Right lobe of liver (tissue), 6 donors: ENCODE data around the gene ANKRD55. TPM values are rescaled to one million over a fixed set of nuclear protein-coding genes. Genes with fewer than 3 reads are reported as not detected.
"Not testable (repeated sequence)": the region's sequence is repeated elsewhere in the genome, so short reads cannot be mapped to it uniquely, and the experiment has no call there.

Source experiments
- ATAC-seq, 4 donors: fragments of 200-7000 bp; cut with Tn5 transposase; one replicate each; pipeline ENCODE4 v1.9.1; 2020; ENCODE audit warnings: mild to moderate bottlenecking in 4 of 4, moderate library complexity in 4 of 4
- DNase-seq, 3 donors: peaks; one replicate each; pipeline ENCODE4 v3.0.0-alpha.2; 2020
- H3K27ac ChIP-seq, 3 donors: fragments of 200-600 bp; one replicate each; pipeline ENCODE4 v1.8.0; 2022
- H3K27me3 ChIP-seq, 2 donors: fragments of 200-600 bp; one replicate each; pipeline ENCODE4 v1.8.0; 2022
- H3K36me3 ChIP-seq, 4 donors: fragments of 200-600 bp; sonication (generic) in 1 of 4; one replicate each; pipeline versions ENCODE4 v1.5.1 to v1.8.0; 2017 to 2022; ENCODE audit warnings: control low read depth in 1 of 4
- H3K4me1 ChIP-seq, 4 donors: fragments of 200-600 bp; sonication (generic) in 1 of 4; one replicate each; pipeline versions ENCODE4 v1.5.1 to v1.8.0; 2017 to 2022; ENCODE audit warnings: control low read depth in 1 of 4
- H3K4me3 ChIP-seq, 3 donors: fragments of 200-600 bp; one replicate each; pipeline ENCODE4 v1.8.0; 2022
- H3K9me3 ChIP-seq, 4 donors: fragments of 200-600 bp; sonication (generic) in 1 of 4; one replicate each; pipeline versions ENCODE4 v1.5.1 to v1.8.0; 2017 to 2022; ENCODE audit warnings: control low read depth in 1 of 4
- CTCF ChIP-seq, 4 donors: fragments of 200-600 bp in 3 of 4; fragments of 450-650 bp in 1 of 4; IDR thresholded peaks; one replicate each; pipeline versions ENCODE4 v1.5.1 to v1.8.0; 2016 to 2022; ENCODE audit warnings: antibody characterized with exemption in 4 of 4, mild to moderate bottlenecking in 2 of 4
- POLR2A ChIP-seq: fragments of 450-650 bp; IDR thresholded peaks from one replicate; pipeline ENCODE4 v1.6.1; 2017; ENCODE audit warnings: antibody characterized with exemption, mild to moderate bottlenecking
- WGBS: methylation state at CpG from one replicate; pipeline ENCODE4 v1.1.6; 2018; ENCODE audit warnings: low coverage, low lambda C conversion rate; ENCODE audit not compliant: insufficient coverage; ENCODE audit errors: missing lambda C conversion rate; 5-methylcytosine and 5-hydroxymethylcytosine counted together
- intact Hi-C, 2 donors: fragments of 100-400 bp; cut with DNase I; formaldehyde crosslinking; loops; one replicate each; pipeline versions ENCODE4 v1.11.2 to v1.14.1; 2022
- total RNA-seq, 6 experiments: library from RNA; depleted of rRNA in 2 of 6; stranded (reverse); fragments of >200 nt in 2 of 6; fragmentation: NEBNext Ultra II Directional in 3 of 6; extraction: Animal tissue kit (Norgen Biotek cat#: 25700) in 3 of 6; gene quantifications; one replicate each; pipeline versions ENCODE4 v1.1.0 to v1.2.4, GENCODE V29; 2016 to 2023
- donor health status: DM: no; HTN: yes; CAD: no.
- donor health status: DM: no; HTN: no; CAD: no.
- donor health status: DM: no; HTN: no; CAD: no.
- donor health status: DM: no; HTN: yes; CAD: no.
- donor health status: DM: no; HTN: yes; CAD: no.

The ANKRD55 gene
- total RNA-seq, 6 experiments from 2014 or later = 0.68 to 2.2 (median 1.2) TPM

GRCh38 chr5:56272765-56273164, 39.6 kb upstream of the ANKRD55 start:
- intact Hi-C loops = loop anchor here in 1 of 2 donors (10.0 kb wide), 1 partner anchor 562 kb away; no protein-coding TSS in a partner anchor
- DNase-seq = no peak
- TF ChIP-seq CTCF (IDR thresholded peaks at IDR 0.05) (no peak), POLR2A (no peak)
- ATAC-seq = no peak
- H3K27ac ChIP-seq = no peak overlapping the region
- no peak overlapping the region for H3K4me3 ChIP-seq
- 32% methylated on average over 2 of the region's 2 CpGs for WGBS
- no peaks in the 10 kb centered on the region for H3K36me3 ChIP-seq
- H3K4me1 ChIP-seq = no peaks in the 10 kb centered on the region
- H3K27me3 ChIP-seq = no peaks in the 10 kb centered on the region
- H3K9me3 ChIP-seq = no peaks in the 10 kb centered on the region

GRCh38 chr5:56270568-56271392, 37.6 kb upstream of the ANKRD55 start:
- no peaks in the 10 kb centered on the region for H3K4me1 ChIP-seq
- intact Hi-C loops = loop anchor here in 1 of 2 donors (10.0 kb wide), 1 partner anchor 564 kb away; no protein-coding TSS in a partner anchor
- peak; percentile 79 to 82 (median 80) for DNase-seq
- no peaks in the 10 kb centered on the region for H3K27me3 ChIP-seq
- no peak overlapping the region for H3K27ac ChIP-seq
- ATAC-seq = peak; percentile 99 to 100 (median 100)
- no peak overlapping the region for H3K4me3 ChIP-seq
- H3K9me3 ChIP-seq = no peaks in the 10 kb centered on the region
- H3K36me3 ChIP-seq = no peaks in the 10 kb centered on the region
- no peak for TF ChIP-seq POLR2A
- TF ChIP-seq CTCF (IDR thresholded peaks at IDR 0.05) = peak; percentile 97 to 99 (median 98)
- WGBS = 48% methylated on average over 4 of the region's 6 CpGs

- DNase-seq (no peak), ATAC-seq (no peak)
- Histone ChIP-seq H3K36me3 (no peaks in the 10 kb centered on the region), H3K27ac (no peak overlapping the region), H3K27me3 (no peaks in the 10 kb centered on the region), H3K9me3 (no peaks in the 10 kb centered on the region), H3K4me3 (no peak overlapping the region), H3K4me1 (no peaks in the 10 kb centered on the region)
- 69% methylated on average over 6 of the region's 6 CpGs for WGBS
- intact Hi-C loops = loop anchor here in 1 of 2 donors (10.0 kb wide), 1 partner anchor 565 kb away; no protein-coding TSS in a partner anchor
- TF ChIP-seq CTCF (IDR thresholded peaks at IDR 0.05) (no peak), POLR2A (no peak)
Measured at GRCh38 chr5:56270058-56270457, 36.9 kb upstream of the ANKRD55 start.

GRCh38 chr5:56269216-56269927, 36.2 kb upstream of the ANKRD55 start:
- no peak overlapping the region for H3K27ac ChIP-seq
- intact Hi-C loops = loop anchor here in 1 of 2 donors (10.0 kb wide), 1 partner anchor 575 kb away; no protein-coding TSS in a partner anchor
- H3K4me1 ChIP-seq = no peaks in the 10 kb centered on the region
- H3K36me3 ChIP-seq = no peaks in the 10 kb centered on the region
- no peak for DNase-seq
- H3K4me3 ChIP-seq = no peak overlapping the region
- H3K9me3 ChIP-seq = no peaks in the 10 kb centered on the region
- ATAC-seq = peak; percentile 51 to 65 (median 58)
- TF ChIP-seq POLR2A (no peak), CTCF (IDR thresholded peaks at IDR 0.05) (peak; percentile 41 to 52 (median 44))
- no peaks in the 10 kb centered on the region for H3K27me3 ChIP-seq
- 27% methylated on average over 6 of the region's 6 CpGs for WGBS

GRCh38 chr5:56268707-56269106, 35.6 kb upstream of the ANKRD55 start:
- not testable (repeated sequence) for ATAC-seq
- intact Hi-C loops = loop anchor here in 1 of 2 donors (10.0 kb wide), 1 partner anchor 576 kb away; no protein-coding TSS in a partner anchor
- 82% methylated on average over 3 of the region's 3 CpGs for WGBS

More at GRCh38 chr5:56268707-56269106, 35.6 kb upstream of the ANKRD55 start:
- H3K27me3 ChIP-seq, H3K4me1 ChIP-seq, H3K36me3 ChIP-seq, H3K9me3 ChIP-seq, H3K4me3 ChIP-seq, DNase-seq, H3K27ac ChIP-seq: not testable (repeated sequence)
